WTC11 (cell line): ENCODE measurements around the gene UCN. TPM values are rescaled to one million over a fixed set of nuclear protein-coding genes. Genes with fewer than 3 reads are reported as not detected.

Source experiments
- ATAC-seq: fragments of 200-7000 bp; cut with Tn5 transposase; 2 replicates; pipeline ENCODE4 v1.10.0; 2021; ENCODE audit warnings: mild to moderate bottlenecking, moderate library complexity
- CTCF ChIA-PET: fragments of 300-600 bp; sonication (Branson Sonifier 250); formaldehyde crosslinking; loops from one replicate; lab custom pipeline; 2021; ENCODE audit warnings: antibody characterized with exemption; lab: Charles Lee
- POLR2A ChIA-PET: fragments of 350-600 bp; sonication (Branson Sonifier 250); formaldehyde crosslinking; loops from one replicate; lab custom pipeline; 2021; ENCODE audit warnings: antibody characterized with exemption; lab: Charles Lee
- DNase-seq: peaks from one replicate; pipeline ENCODE4 v3.0.0; 2021; ENCODE audit warnings: low spot score
- H3K27ac Mint-ChIP-seq: 2 replicates; pipeline ENCODE4 v1.8.0; 2021; ENCODE audit warnings: mixed read lengths
- H3K27me3 Mint-ChIP-seq: 2 replicates; pipeline ENCODE4 v1.8.0; 2021; ENCODE audit warnings: low read depth, mild to moderate bottlenecking, moderate library complexity, mixed read lengths
- H3K36me3 Mint-ChIP-seq: 2 replicates; pipeline ENCODE4 v1.8.0; 2021; ENCODE audit warnings: mixed read lengths
- H3K4me1 Mint-ChIP-seq: 2 replicates; pipeline ENCODE4 v1.8.0; 2022; ENCODE audit warnings: mixed read lengths
- H3K4me3 Mint-ChIP-seq: 2 replicates; pipeline ENCODE4 v1.8.0; 2021; ENCODE audit warnings: mild to moderate bottlenecking, moderate library complexity, mixed read lengths
- H3K9me3 Mint-ChIP-seq: 2 replicates; pipeline ENCODE4 v1.8.0; 2021; ENCODE audit warnings: mixed read lengths
- CREB1 ChIP-seq: sonication (generic); formaldehyde crosslinking; IDR thresholded peaks from 2 replicates; pipeline ENCODE4 v1.8.0; 2023; ENCODE audit warnings: mild to moderate bottlenecking, missing genetic modification reagents
- FOXP1 ChIP-seq: sonication (generic); formaldehyde crosslinking; IDR thresholded peaks from 2 replicates; pipeline ENCODE4 v1.8.0; 2022; ENCODE audit warnings: missing genetic modification reagents, mild to moderate bottlenecking, moderate library complexity, borderline replicate concordance
- IRF2 ChIP-seq: sonication (generic); formaldehyde crosslinking; IDR thresholded peaks from 2 replicates; pipeline ENCODE4 v1.8.0; 2022; ENCODE audit warnings: low read depth, missing genetic modification reagents, borderline replicate concordance
- JUN ChIP-seq: sonication (generic); formaldehyde crosslinking; IDR thresholded peaks from 2 replicates; pipeline ENCODE4 v1.8.0; 2023; ENCODE audit warnings: mild to moderate bottlenecking, missing genetic modification reagents
- MYBL2 ChIP-seq: sonication (generic); formaldehyde crosslinking; IDR thresholded peaks from 2 replicates; pipeline ENCODE4 v1.8.1; 2023; ENCODE audit warnings: mild to moderate bottlenecking, moderate library complexity, missing genetic modification reagents
- NFATC4 ChIP-seq: fragments of 250-450 bp; sonication (Bioruptor Pico); IDR thresholded peaks from 2 replicates; pipeline ENCODE4 v1.9.0; 2021; ENCODE audit warnings: mild to moderate bottlenecking
- NFYB ChIP-seq: sonication (generic); formaldehyde crosslinking; conservative IDR thresholded peaks from 2 replicates; pipeline ENCODE4 v1.8.0; 2022; ENCODE audit warnings: low read depth, missing genetic modification reagents
- NR2C2 ChIP-seq: sonication (generic); formaldehyde crosslinking; IDR thresholded peaks from 2 replicates; pipeline ENCODE4 v1.8.0; 2022; ENCODE audit warnings: mild to moderate bottlenecking, missing genetic modification reagents
- RELA ChIP-seq: sonication (generic); formaldehyde crosslinking; IDR thresholded peaks from 2 replicates; pipeline ENCODE4 v1.8.1; 2022; ENCODE audit warnings: missing genetic modification reagents, mild to moderate bottlenecking, borderline replicate concordance
- SMAD3 ChIP-seq: sonication (generic); formaldehyde crosslinking; IDR thresholded peaks from 2 replicates; pipeline ENCODE4 v1.8.0; 2022; ENCODE audit warnings: missing genetic modification reagents, mild to moderate bottlenecking, borderline replicate concordance
- TP53 ChIP-seq: sonication (generic); formaldehyde crosslinking; IDR thresholded peaks from 2 replicates; pipeline ENCODE4 v1.8.1; 2023; ENCODE audit warnings: mild to moderate bottlenecking, missing genetic modification reagents
- ZBTB21 ChIP-seq: sonication (generic); formaldehyde crosslinking; IDR thresholded peaks from 2 replicates; pipeline ENCODE4 v1.8.1; 2023; ENCODE audit warnings: mild to moderate bottlenecking, missing genetic modification reagents, borderline replicate concordance
- ZNF121 ChIP-seq: sonication (generic); formaldehyde crosslinking; IDR thresholded peaks from 2 replicates; pipeline ENCODE4 v1.8.0; 2023; ENCODE audit warnings: missing genetic modification reagents
- total RNA-seq: library from RNA; stranded (reverse); gene quantifications from 3 replicates; pipeline ENCODE4 v1.2.3, GENCODE V29; 2021
- TF ChIP-seq, protein P1 (sequence below): sonication (generic); formaldehyde crosslinking; IDR thresholded peaks from 2 replicates; pipeline ENCODE4 v1.8.0; 2023; ENCODE audit warnings: mild to moderate bottlenecking, missing genetic modification reagents
- TF ChIP-seq, protein P2 (sequence below): sonication (generic); formaldehyde crosslinking; IDR thresholded peaks from 2 replicates; pipeline ENCODE4 v1.8.1; 2023; ENCODE audit warnings: mild to moderate bottlenecking, missing genetic modification reagents, borderline replicate concordance
- TF ChIP-seq, protein P3 (sequence below): sonication (generic); formaldehyde crosslinking; IDR thresholded peaks from 2 replicates; pipeline ENCODE4 v1.8.0; 2022; ENCODE audit warnings: mild to moderate bottlenecking, missing genetic modification reagents
- TF ChIP-seq, protein P4 (sequence below): sonication (generic); formaldehyde crosslinking; IDR thresholded peaks from 2 replicates; pipeline ENCODE4 v1.8.0; 2023; ENCODE audit warnings: missing genetic modification reagents, mild to moderate bottlenecking, borderline replicate concordance
- TF ChIP-seq, protein P5 (sequence below): sonication (generic); formaldehyde crosslinking; IDR thresholded peaks from 2 replicates; pipeline ENCODE4 v1.8.0; 2022; ENCODE audit warnings: mild to moderate bottlenecking, missing genetic modification reagents
- TF ChIP-seq, protein P6 (sequence below): sonication (generic); formaldehyde crosslinking; IDR thresholded peaks from 2 replicates; pipeline ENCODE4 v1.8.0; 2023; ENCODE audit warnings: missing genetic modification reagents

UCN gene
- total RNA-seq, 1 experiment from 2014 or later = 0.68 TPM

DNA sequence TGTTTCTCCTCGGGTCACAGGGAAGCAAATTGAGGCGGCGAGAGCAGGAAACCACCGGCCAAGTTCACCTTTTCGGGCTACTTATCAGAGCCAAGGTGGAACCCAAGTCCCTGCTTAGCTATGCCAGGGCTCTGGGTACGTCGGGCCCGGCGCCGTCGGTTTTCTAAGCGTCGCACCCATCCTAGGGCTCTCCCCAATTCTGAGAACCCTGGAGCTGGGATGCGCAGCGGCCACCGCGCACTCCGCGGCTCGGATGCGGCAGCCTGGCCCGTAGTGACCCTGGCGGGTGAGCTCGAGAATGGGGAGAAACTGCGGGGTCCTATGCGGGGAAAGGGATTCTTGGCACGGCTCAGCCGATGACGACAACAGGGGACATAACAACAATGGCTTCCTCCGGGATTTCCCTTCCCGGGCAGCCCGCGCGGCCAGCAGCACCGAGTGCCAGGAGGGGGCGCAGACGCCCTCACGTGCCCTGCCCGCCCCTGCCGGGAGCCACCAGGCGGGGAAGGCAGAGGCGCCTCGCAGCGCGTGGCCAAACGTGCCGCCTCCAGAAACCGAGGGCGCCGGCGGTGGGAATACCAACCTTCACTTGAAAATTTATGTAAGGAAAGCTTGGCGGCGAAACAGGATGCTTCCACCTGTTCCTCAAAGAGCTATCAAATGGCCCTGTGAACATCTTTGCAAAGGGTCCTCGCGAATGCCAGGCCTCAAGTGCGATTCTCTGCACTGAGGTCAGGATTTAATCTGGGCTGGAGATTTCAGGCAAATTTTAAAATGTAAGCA lies 43.3 kb downstream of the UCN start (continued):
- peak; percentile 91 for TF ChIP-seq RELA (CRISPR knock-in tag)
- TF ChIP-seq, protein P1, sequence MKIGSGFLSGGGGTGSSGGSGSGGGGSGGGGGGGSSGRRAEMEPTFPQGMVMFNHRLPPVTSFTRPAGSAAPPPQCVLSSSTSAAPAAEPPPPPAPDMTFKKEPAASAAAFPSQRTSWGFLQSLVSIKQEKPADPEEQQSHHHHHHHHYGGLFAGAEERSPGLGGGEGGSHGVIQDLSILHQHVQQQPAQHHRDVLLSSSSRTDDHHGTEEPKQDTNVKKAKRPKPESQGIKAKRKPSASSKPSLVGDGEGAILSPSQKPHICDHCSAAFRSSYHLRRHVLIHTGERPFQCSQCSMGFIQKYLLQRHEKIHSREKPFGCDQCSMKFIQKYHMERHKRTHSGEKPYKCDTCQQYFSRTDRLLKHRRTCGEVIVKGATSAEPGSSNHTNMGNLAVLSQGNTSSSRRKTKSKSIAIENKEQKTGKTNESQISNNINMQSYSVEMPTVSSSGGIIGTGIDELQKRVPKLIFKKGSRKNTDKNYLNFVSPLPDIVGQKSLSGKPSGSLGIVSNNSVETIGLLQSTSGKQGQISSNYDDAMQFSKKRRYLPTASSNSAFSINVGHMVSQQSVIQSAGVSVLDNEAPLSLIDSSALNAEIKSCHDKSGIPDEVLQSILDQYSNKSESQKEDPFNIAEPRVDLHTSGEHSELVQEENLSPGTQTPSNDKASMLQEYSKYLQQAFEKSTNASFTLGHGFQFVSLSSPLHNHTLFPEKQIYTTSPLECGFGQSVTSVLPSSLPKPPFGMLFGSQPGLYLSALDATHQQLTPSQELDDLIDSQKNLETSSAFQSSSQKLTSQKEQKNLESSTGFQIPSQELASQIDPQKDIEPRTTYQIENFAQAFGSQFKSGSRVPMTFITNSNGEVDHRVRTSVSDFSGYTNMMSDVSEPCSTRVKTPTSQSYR (CRISPR knock-in tag) = peak; percentile 84; the same call in 1 of the 2 replicates
- peak; percentile 93 for TF ChIP-seq CREB1 (CRISPR knock-in tag)
- TF ChIP-seq, protein P2, sequence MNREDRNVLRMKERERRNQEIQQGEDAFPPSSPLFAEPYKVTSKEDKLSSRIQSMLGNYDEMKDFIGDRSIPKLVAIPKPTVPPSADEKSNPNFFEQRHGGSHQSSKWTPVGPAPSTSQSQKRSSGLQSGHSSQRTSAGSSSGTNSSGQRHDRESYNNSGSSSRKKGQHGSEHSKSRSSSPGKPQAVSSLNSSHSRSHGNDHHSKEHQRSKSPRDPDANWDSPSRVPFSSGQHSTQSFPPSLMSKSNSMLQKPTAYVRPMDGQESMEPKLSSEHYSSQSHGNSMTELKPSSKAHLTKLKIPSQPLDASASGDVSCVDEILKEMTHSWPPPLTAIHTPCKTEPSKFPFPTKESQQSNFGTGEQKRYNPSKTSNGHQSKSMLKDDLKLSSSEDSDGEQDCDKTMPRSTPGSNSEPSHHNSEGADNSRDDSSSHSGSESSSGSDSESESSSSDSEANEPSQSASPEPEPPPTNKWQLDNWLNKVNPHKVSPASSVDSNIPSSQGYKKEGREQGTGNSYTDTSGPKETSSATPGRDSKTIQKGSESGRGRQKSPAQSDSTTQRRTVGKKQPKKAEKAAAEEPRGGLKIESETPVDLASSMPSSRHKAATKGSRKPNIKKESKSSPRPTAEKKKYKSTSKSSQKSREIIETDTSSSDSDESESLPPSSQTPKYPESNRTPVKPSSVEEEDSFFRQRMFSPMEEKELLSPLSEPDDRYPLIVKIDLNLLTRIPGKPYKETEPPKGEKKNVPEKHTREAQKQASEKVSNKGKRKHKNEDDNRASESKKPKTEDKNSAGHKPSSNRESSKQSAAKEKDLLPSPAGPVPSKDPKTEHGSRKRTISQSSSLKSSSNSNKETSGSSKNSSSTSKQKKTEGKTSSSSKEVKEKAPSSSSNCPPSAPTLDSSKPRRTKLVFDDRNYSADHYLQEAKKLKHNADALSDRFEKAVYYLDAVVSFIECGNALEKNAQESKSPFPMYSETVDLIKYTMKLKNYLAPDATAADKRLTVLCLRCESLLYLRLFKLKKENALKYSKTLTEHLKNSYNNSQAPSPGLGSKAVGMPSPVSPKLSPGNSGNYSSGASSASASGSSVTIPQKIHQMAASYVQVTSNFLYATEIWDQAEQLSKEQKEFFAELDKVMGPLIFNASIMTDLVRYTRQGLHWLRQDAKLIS = peak; percentile 90
- no peak; the same call in 1 of the 2 replicates for TF ChIP-seq NFYB

DNA sequence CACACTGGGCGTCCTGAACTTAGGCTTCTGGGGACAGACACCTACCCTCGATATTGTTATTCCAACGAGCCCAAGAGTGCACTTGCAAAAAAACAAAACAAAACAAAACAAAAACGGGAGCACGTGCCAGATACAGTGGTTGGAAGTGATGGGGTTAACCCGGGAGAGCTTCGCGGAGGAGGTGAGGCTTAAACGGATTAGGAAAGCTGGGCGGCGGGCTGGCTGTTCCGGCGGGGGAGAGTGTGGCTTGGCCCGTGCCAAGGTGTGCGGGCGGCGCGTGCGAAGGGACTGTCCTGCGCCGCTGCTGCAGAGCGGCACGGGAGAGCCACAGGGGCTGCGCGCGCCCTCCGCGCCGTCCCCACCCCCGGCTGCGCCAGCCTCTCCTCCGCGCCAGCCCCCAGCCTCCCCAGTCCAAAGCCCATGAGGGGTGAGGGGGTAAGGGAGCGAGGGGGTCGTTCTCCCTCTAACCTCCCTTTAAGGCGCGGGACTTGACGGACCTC lies 43.9 kb downstream of the UCN start:
- CTCF ChIA-PET = interaction anchor here (0.9 to 7.7 kb wide), 11 partner anchors 9 to 130 kb away, joined by 3 to 124 read pairs (median 8); partner anchors contain the start of genes DNAJC5G, PREB and TRIM54
- TF ChIP-seq, protein P3, sequence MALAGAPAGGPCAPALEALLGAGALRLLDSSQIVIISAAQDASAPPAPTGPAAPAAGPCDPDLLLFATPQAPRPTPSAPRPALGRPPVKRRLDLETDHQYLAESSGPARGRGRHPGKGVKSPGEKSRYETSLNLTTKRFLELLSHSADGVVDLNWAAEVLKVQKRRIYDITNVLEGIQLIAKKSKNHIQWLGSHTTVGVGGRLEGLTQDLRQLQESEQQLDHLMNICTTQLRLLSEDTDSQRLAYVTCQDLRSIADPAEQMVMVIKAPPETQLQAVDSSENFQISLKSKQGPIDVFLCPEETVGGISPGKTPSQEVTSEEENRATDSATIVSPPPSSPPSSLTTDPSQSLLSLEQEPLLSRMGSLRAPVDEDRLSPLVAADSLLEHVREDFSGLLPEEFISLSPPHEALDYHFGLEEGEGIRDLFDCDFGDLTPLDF (CRISPR knock-in tag) = 0 out of 2 replicates have a peak, but pooled peaks have one; percentile 36
- TF ChIP-seq SMAD3 (no peak), IRF2 (no peak), ZNF121 (CRISPR knock-in tag) (peak; percentile 65), RELA (CRISPR knock-in tag) (no peak), MYBL2 (CRISPR knock-in tag) (no peak), TP53 (peak; percentile 67; the same call in 1 of the 2 replicates), ZBTB21 (CRISPR knock-in tag) (peak; percentile 54; the same call in 1 of the 2 replicates), NFATC4 (CRISPR knock-in tag) (no peak), JUN (CRISPR knock-in tag) (0 out of 2 replicates have a peak, but pooled peaks have one; percentile 43), FOXP1 (CRISPR knock-in tag) (peak; percentile 74), NR2C2 (CRISPR knock-in tag) (no peak)
- TF ChIP-seq, protein P4, sequence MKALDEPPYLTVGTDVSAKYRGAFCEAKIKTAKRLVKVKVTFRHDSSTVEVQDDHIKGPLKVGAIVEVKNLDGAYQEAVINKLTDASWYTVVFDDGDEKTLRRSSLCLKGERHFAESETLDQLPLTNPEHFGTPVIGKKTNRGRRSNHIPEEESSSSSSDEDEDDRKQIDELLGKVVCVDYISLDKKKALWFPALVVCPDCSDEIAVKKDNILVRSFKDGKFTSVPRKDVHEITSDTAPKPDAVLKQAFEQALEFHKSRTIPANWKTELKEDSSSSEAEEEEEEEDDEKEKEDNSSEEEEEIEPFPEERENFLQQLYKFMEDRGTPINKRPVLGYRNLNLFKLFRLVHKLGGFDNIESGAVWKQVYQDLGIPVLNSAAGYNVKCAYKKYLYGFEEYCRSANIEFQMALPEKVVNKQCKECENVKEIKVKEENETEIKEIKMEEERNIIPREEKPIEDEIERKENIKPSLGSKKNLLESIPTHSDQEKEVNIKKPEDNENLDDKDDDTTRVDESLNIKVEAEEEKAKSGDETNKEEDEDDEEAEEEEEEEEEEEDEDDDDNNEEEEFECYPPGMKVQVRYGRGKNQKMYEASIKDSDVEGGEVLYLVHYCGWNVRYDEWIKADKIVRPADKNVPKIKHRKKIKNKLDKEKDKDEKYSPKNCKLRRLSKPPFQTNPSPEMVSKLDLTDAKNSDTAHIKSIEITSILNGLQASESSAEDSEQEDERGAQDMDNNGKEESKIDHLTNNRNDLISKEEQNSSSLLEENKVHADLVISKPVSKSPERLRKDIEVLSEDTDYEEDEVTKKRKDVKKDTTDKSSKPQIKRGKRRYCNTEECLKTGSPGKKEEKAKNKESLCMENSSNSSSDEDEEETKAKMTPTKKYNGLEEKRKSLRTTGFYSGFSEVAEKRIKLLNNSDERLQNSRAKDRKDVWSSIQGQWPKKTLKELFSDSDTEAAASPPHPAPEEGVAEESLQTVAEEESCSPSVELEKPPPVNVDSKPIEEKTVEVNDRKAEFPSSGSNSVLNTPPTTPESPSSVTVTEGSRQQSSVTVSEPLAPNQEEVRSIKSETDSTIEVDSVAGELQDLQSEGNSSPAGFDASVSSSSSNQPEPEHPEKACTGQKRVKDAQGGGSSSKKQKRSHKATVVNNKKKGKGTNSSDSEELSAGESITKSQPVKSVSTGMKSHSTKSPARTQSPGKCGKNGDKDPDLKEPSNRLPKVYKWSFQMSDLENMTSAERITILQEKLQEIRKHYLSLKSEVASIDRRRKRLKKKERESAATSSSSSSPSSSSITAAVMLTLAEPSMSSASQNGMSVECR = 0 out of 2 replicates have a peak, but pooled peaks have one; percentile 26
- TF ChIP-seq, protein P5, sequence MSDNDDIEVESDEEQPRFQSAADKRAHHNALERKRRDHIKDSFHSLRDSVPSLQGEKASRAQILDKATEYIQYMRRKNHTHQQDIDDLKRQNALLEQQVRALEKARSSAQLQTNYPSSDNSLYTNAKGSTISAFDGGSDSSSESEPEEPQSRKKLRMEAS (CRISPR knock-in tag) = peak; percentile 81
- TF ChIP-seq, protein P6, sequence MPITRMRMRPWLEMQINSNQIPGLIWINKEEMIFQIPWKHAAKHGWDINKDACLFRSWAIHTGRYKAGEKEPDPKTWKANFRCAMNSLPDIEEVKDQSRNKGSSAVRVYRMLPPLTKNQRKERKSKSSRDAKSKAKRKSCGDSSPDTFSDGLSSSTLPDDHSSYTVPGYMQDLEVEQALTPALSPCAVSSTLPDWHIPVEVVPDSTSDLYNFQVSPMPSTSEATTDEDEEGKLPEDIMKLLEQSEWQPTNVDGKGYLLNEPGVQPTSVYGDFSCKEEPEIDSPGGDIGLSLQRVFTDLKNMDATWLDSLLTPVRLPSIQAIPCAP (CRISPR knock-in tag) = peak; percentile 67; the same call in 1 of the 2 replicates

More for the DNA sequence above, 43.9 kb downstream of the UCN start:
- peak; percentile 45 for DNase-seq
- peak overlapping the region; percentile 93 for H3K4me3 Mint-ChIP-seq
- no peaks in the 10 kb centered on the region for H3K9me3 Mint-ChIP-seq
- POLR2A ChIA-PET = interaction anchor here (1.9 kb wide), 1 partner anchor 93 kb away, joined by 4 read pairs; the partner anchor contains the start of gene GTF3C2
- peaks cover 26% of the 10 kb centered on the region for H3K4me1 Mint-ChIP-seq
- peak; percentile 25 for ATAC-seq
- no peak overlapping the region for H3K27ac Mint-ChIP-seq
- H3K36me3 Mint-ChIP-seq = no peaks in the 10 kb centered on the region
- peaks cover 27% of the 10 kb centered on the region for H3K27me3 Mint-ChIP-seq
